Thoracic aorta (tissue), 2 donors: ENCODE measurements around the gene DEGS2. TPM values are rescaled to one million over a fixed set of nuclear protein-coding genes. Genes with fewer than 3 reads are reported as not detected.

Source experiments
- ATAC-seq: fragments of 150-250 bp; one replicate; pipeline ENCODE4 v1.8.0; 2017; ENCODE audit warnings: low read depth; ENCODE audit not compliant: insufficient number of reproducible peaks, low FRiP score
- DNase-seq: peaks from one replicate; pipeline ENCODE4 v3.0.0-alpha.2; 2020; ENCODE audit warnings: low spot score
- H3K27ac ChIP-seq, 2 donors: fragments of 200-600 bp; sonication (generic); 1 replicate in 1 of 2; 2 replicates in 1 of 2; pipeline ENCODE4 v1.5.1; 2016; ENCODE audit warnings: mild to moderate bottlenecking in 2 of 2, moderate library complexity in 2 of 2
- H3K27me3 ChIP-seq: fragments of 200-600 bp; sonication (generic); replicated peaks from 2 replicates; pipeline ENCODE4 v1.6.0; 2016; ENCODE audit warnings: mild to moderate bottlenecking; ENCODE audit not compliant: insufficient read depth
- H3K36me3 ChIP-seq: fragments of 200-600 bp; sonication (generic); one replicate; pipeline ENCODE4 v1.5.1; 2016
- H3K4me1 ChIP-seq, 2 donors: fragments of 200-600 bp; sonication (generic); 1 replicate in 1 of 2; 2 replicates in 1 of 2; pipeline versions ENCODE4 v1.5.1 to v1.6.0; 2016; ENCODE audit warnings: low read depth in 2 of 2, mild to moderate bottlenecking in 1 of 2; ENCODE audit not compliant: control insufficient read depth in 1 of 2
- H3K4me3 ChIP-seq: fragments of 200-600 bp; sonication (generic); 2 replicates; pipeline ENCODE4 v1.5.1; 2016; ENCODE audit warnings: mild to moderate bottlenecking
- H3K9me3 ChIP-seq: fragments of 200-600 bp; sonication (generic); 2 replicates; pipeline ENCODE4 v1.5.1; 2016
- total RNA-seq, 2 donors: library from RNA; depleted of rRNA; stranded (reverse); fragments of >200 nt; gene quantifications; one replicate each; pipeline versions ENCODE4 v1.1.0 to v1.2.3, GENCODE V29; 2016
- TF ChIP-seq, protein P1 (sequence below): fragments of 200-600 bp; sonication (generic); IDR thresholded peaks from one replicate; pipeline ENCODE4 v1.5.1; 2019; ENCODE audit warnings: antibody characterized with exemption

DEGS2 gene
- total RNA-seq, 2 donors from 2014 or later: 0.28 TPM; not detected in 1

DNA sequence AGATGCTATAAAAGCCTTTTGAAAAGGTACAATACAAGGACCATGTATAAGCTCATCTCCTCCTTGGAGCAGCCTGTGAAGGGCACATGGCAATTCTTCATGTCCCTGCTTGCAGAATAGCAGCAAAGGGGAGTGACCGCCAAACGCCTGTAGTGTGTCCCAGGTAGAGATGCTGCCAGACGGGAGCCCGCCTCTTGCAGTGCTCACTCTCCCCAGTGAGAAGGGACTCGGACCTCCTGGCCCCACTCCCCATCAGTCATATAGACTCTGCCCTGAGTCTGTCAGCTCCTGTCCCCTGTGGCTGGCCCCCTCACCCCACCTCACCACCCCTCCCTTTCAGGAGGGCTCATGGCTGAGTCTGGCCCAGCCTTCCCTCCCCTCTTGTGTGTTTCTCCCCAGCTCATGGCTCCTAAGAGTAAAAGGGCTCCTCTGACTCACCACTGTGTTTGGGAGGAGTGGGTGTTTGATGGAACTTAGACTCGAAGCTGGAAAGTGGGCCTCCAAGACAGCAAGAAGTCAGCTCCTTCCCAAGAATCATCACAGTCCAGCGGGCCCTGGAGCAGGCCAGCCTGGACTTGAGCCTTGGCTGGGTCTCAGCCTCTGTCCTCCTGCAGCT, 40.9 kb downstream of the DEGS2 start:
- Histone ChIP-seq H3K4me3 (no peak overlapping the region), H3K9me3 (no peaks in the 10 kb centered on the region), H3K4me1 (no peaks in the 10 kb centered on the region), H3K36me3 (no peaks in the 10 kb centered on the region), H3K27me3 (no peaks in the 10 kb centered on the region), H3K27ac (no peak overlapping the region)
- TF ChIP-seq, protein P1, sequence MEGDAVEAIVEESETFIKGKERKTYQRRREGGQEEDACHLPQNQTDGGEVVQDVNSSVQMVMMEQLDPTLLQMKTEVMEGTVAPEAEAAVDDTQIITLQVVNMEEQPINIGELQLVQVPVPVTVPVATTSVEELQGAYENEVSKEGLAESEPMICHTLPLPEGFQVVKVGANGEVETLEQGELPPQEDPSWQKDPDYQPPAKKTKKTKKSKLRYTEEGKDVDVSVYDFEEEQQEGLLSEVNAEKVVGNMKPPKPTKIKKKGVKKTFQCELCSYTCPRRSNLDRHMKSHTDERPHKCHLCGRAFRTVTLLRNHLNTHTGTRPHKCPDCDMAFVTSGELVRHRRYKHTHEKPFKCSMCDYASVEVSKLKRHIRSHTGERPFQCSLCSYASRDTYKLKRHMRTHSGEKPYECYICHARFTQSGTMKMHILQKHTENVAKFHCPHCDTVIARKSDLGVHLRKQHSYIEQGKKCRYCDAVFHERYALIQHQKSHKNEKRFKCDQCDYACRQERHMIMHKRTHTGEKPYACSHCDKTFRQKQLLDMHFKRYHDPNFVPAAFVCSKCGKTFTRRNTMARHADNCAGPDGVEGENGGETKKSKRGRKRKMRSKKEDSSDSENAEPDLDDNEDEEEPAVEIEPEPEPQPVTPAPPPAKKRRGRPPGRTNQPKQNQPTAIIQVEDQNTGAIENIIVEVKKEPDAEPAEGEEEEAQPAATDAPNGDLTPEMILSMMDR: no peak
- ATAC-seq (no peak), DNase-seq (no peak)

DNA sequence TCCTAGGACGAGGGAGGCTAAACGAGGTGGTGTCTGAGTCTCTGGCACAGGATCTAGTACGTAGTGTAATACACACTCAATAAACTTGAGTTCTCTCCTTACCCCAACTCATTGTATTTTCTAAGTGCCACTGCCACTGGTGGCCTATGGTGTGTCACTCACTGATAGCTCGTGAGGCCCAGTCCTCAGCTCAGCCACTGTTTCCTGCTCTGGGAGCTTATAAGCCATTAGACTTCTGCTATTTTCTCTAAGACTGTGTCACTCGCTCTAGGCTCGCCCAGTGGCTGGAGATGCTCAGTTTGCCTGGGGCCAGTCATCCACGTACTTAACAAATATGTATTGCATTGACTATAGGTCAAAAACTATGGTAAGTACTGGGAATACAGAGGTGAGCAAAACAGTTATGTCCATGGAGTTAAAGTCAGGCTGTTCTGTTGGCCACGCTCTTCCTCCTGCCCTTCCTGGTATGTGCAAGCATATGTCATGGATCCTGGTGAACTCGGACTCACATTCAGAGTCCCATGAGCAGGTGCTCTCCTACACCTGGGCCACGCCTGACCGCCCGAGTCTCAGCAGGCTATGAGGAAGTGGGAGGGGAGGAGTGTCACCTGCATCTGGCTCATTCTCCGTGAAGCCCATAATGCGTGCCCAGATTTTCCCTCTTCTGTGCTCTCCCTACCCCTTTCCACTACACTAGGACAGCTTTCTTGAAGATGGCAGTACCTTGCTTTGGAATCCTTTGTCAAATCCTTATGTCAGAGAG, 41.6 kb downstream of the DEGS2 start:
- DNase-seq (no peak), ATAC-seq (no peak)
- TF ChIP-seq, protein P1: no peak
- no peaks in the 10 kb centered on the region for H3K4me1 ChIP-seq
- H3K27ac ChIP-seq: no peak overlapping the region
- no peaks in the 10 kb centered on the region for H3K36me3 ChIP-seq
- no peaks in the 10 kb centered on the region for H3K27me3 ChIP-seq
- H3K9me3 ChIP-seq: no peaks in the 10 kb centered on the region
- no peak overlapping the region for H3K4me3 ChIP-seq

GRCh38 chr14:100117026-100117425, 42.4 kb downstream of the DEGS2 start:
- no peak for DNase-seq
- no peaks in the 10 kb centered on the region for H3K36me3 ChIP-seq
- no peaks in the 10 kb centered on the region for H3K27me3 ChIP-seq
- no peaks in the 10 kb centered on the region for H3K9me3 ChIP-seq
- peaks cover 0 to 5% of the 10 kb centered on the region in 2 donors for H3K4me1 ChIP-seq
- H3K27ac ChIP-seq: no peak overlapping the region
- no peak overlapping the region for H3K4me3 ChIP-seq
- TF ChIP-seq, protein P1: no peak
- ATAC-seq: no peak

- Histone ChIP-seq H3K4me1 (peaks cover 0 to 11% of the 10 kb centered on the region in 2 donors), H3K27ac (no peak overlapping the region), H3K36me3 (no peaks in the 10 kb centered on the region), H3K27me3 (no peaks in the 10 kb centered on the region), H3K9me3 (no peaks in the 10 kb centered on the region), H3K4me3 (no peak overlapping the region)
- TF ChIP-seq, protein P1: no peak
- ATAC-seq (no peak), DNase-seq (no peak)
Observed at GRCh38 chr14:100116134-100116533, 43.3 kb downstream of the DEGS2 start.

- DNase-seq: no peak
- no peaks in the 10 kb centered on the region for H3K27me3 ChIP-seq
- H3K4me1 ChIP-seq: peaks cover 0 to 11% of the 10 kb centered on the region in 2 donors
- TF ChIP-seq, protein P1: no peak
- H3K9me3 ChIP-seq: no peaks in the 10 kb centered on the region
- H3K36me3 ChIP-seq: no peaks in the 10 kb centered on the region
- no peak for ATAC-seq
- no peak overlapping the region for H3K27ac ChIP-seq
- no peak overlapping the region for H3K4me3 ChIP-seq
Observed at GRCh38 chr14:100115726-100116125, 43.7 kb downstream of the DEGS2 start.
